Panc1 (cell line): ENCODE data around the gene GOPC. TPM values are rescaled to one million over a fixed set of nuclear protein-coding genes. Genes with fewer than 3 reads are reported as not detected.

Experiments used
- ATAC-seq: fragments of 200-7000 bp; cut with Tn5 transposase; 2 replicates; pipeline ENCODE4 v1.9.1; 2020; ENCODE audit warnings: mild to moderate bottlenecking, moderate library complexity
- BruUV-seq: library from RNA; stranded (reverse); fragments of 400-500 nt; replicated peaks from 2 replicates; lab custom pipeline; 2021; lab: Mats Ljungman, UMichigan
- CTCF ChIA-PET: fragments of 300-600 bp; sonication (Branson Sonifier 250); formaldehyde crosslinking; loops from one replicate; lab custom pipeline; 2022; ENCODE audit warnings: antibody characterized with exemption; lab: Charles Lee
- POLR2A ChIA-PET: fragments of 300-600 bp; sonication (Branson Sonifier 250); formaldehyde crosslinking; loops from one replicate; lab custom pipeline; 2022; ENCODE audit warnings: antibody characterized with exemption; lab: Charles Lee
- DNase-seq: peaks from one replicate; pipeline ENCODE4 v3.0.0-alpha.2; 2010; ENCODE audit warnings: low read depth, low spot score
- H3K27ac ChIP-seq: 2 replicates; pipeline ENCODE4 v1.5.1; 2011; ENCODE audit warnings: mild to moderate bottlenecking, low read length, inconsistent platforms
- H3K27me3 ChIP-seq: fragments of 200-500 bp; sonication (Bioruptor generic); 2 replicates; pipeline ENCODE4 v1.6.0; 2014; ENCODE audit warnings: low read length, inconsistent platforms; ENCODE audit not compliant: control insufficient read depth, insufficient read depth
- H3K36me3 ChIP-seq: fragments of 200-500 bp; sonication (Bioruptor generic); 2 replicates; pipeline ENCODE4 v1.5.1; 2014; ENCODE audit warnings: inconsistent platforms, mild to moderate bottlenecking, low read length, moderate library complexity; ENCODE audit not compliant: control insufficient read depth, insufficient read depth
- H3K4me1 ChIP-seq: 2 replicates; pipeline ENCODE4 v1.5.1; 2011; ENCODE audit warnings: inconsistent platforms, mild to moderate bottlenecking, low read length, moderate library complexity; ENCODE audit not compliant: control insufficient read depth, insufficient read depth
- H3K4me3 ChIP-seq, 2 experiments: 2 replicates each; pipeline ENCODE4 v1.5.1; 2011 to 2012; ENCODE audit warnings: low read depth in 2 of 2, low read length in 2 of 2, mild to moderate bottlenecking in 2 of 2, inconsistent platforms in 1 of 2, moderate library complexity in 1 of 2
- H3K9me3 ChIP-seq: fragments of 200-500 bp; sonication (Bioruptor generic); 2 replicates; pipeline ENCODE4 v1.5.1; 2014; ENCODE audit warnings: low read depth, mild to moderate bottlenecking, inconsistent platforms, low read length, moderate library complexity; ENCODE audit not compliant: control insufficient read depth, insufficient read depth
- POLR2AphosphoS5 ChIP-seq: IDR thresholded peaks from 2 replicates; pipeline ENCODE4 v1.6.1; 2012; ENCODE audit warnings: mild to moderate bottlenecking, low read depth, low read length, moderate library complexity
- SIN3A ChIP-seq: IDR thresholded peaks from 2 replicates; pipeline ENCODE4 v1.6.1; 2012; ENCODE audit warnings: low read depth, mild to moderate bottlenecking, low read length, moderate library complexity, borderline replicate concordance; ENCODE audit not compliant: insufficient read depth
- TCF7L2 ChIP-seq: IDR thresholded peaks from 2 replicates; pipeline ENCODE4 v1.6.1; 2011; ENCODE audit warnings: mild to moderate bottlenecking, low read depth, low read length, inconsistent platforms
- in situ Hi-C: cut with HindIII; loops from 2 replicates; pipeline ENCODE4 v1.10.0; 2016; ENCODE audit warnings: low sequenced_read_pairs, low pct_unique_long_range_greater_than_20kb
- intact Hi-C: fragments of 100-400 bp; cut with micrococcal nuclease; formaldehyde crosslinking; loops from one replicate; pipeline ENCODE4 v1.10.0; 2022; ENCODE audit not compliant: unreplicated experiment
- total RNA-seq: library from RNA; stranded (reverse); gene quantifications from one replicate; pipeline ENCODE4 v1.2.1, GENCODE V29; 2021; ENCODE audit not compliant: unreplicated experiment
- TF ChIP-seq, protein P1 (sequence below): fragments of 450-650 bp; IDR thresholded peaks from 2 replicates; pipeline ENCODE4 v1.5.1; 2017; ENCODE audit warnings: mild to moderate bottlenecking
- TF ChIP-seq, protein P2 (sequence below), 2 experiments: IDR thresholded peaks; 2 replicates each; pipeline ENCODE4 v1.6.1; 2011 to 2012; ENCODE audit warnings: low read depth in 2 of 2, control low read depth in 1 of 2, low read length in 1 of 2, mild to moderate bottlenecking in 1 of 2, moderate library complexity in 1 of 2; ENCODE audit not compliant: insufficient read depth in 1 of 2

The GOPC gene
- total RNA-seq, 1 experiment from 2014 or later, result 32.2 TPM

DNA sequence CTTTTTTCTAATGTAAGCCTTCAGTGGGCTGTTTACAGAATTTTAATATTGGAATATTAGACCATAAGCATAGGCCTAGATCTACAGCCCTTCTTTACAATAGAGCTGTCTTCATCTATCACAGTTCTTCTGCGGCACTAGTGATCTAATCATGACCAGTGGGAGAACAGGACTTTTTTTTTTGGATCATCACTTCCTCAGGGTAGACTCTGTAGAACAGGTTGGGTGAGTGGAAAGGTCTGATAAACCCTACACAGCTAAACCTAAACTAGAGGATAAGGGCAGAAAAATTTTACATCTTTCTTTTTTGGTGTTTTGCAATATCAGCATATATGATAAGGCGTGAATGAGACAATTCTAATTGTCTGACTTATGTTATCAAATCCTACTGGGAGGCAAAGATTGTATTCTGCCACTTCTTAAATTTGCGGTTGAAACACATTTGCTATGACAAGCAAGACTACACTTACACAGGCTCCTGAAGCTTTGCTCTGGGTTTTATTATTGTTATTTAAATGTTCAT, 52.2 kb downstream of the GOPC start:
- no peaks in the 10 kb centered on the region for H3K36me3 ChIP-seq
- ATAC-seq (no peak), DNase-seq (no peak)
- in situ Hi-C loops (no loop called here), intact Hi-C loops (no loop called here)
- no peak overlapping the region for H3K4me3 ChIP-seq
- H3K27ac ChIP-seq, result peak overlapping the region; percentile 95
- H3K4me1 ChIP-seq, result peaks cover 52% of the 10 kb centered on the region
- ChIA-PET CTCF (no interaction called here), POLR2A (interaction anchor here (0.5 to 0.6 kb wide), 2 partner anchors 59 to 1016 kb away, joined by 3 to 4 read pairs; no protein-coding TSS in a partner anchor)
- no TSS peak for BruUV-seq
- no peaks in the 10 kb centered on the region for H3K9me3 ChIP-seq
- no peaks in the 10 kb centered on the region for H3K27me3 ChIP-seq
- TF ChIP-seq, protein P1, sequence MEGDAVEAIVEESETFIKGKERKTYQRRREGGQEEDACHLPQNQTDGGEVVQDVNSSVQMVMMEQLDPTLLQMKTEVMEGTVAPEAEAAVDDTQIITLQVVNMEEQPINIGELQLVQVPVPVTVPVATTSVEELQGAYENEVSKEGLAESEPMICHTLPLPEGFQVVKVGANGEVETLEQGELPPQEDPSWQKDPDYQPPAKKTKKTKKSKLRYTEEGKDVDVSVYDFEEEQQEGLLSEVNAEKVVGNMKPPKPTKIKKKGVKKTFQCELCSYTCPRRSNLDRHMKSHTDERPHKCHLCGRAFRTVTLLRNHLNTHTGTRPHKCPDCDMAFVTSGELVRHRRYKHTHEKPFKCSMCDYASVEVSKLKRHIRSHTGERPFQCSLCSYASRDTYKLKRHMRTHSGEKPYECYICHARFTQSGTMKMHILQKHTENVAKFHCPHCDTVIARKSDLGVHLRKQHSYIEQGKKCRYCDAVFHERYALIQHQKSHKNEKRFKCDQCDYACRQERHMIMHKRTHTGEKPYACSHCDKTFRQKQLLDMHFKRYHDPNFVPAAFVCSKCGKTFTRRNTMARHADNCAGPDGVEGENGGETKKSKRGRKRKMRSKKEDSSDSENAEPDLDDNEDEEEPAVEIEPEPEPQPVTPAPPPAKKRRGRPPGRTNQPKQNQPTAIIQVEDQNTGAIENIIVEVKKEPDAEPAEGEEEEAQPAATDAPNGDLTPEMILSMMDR, result no peak
- TF ChIP-seq TCF7L2 (no peak), SIN3A (no peak), POLR2AphosphoS5 (no peak)
- TF ChIP-seq, protein P2, sequence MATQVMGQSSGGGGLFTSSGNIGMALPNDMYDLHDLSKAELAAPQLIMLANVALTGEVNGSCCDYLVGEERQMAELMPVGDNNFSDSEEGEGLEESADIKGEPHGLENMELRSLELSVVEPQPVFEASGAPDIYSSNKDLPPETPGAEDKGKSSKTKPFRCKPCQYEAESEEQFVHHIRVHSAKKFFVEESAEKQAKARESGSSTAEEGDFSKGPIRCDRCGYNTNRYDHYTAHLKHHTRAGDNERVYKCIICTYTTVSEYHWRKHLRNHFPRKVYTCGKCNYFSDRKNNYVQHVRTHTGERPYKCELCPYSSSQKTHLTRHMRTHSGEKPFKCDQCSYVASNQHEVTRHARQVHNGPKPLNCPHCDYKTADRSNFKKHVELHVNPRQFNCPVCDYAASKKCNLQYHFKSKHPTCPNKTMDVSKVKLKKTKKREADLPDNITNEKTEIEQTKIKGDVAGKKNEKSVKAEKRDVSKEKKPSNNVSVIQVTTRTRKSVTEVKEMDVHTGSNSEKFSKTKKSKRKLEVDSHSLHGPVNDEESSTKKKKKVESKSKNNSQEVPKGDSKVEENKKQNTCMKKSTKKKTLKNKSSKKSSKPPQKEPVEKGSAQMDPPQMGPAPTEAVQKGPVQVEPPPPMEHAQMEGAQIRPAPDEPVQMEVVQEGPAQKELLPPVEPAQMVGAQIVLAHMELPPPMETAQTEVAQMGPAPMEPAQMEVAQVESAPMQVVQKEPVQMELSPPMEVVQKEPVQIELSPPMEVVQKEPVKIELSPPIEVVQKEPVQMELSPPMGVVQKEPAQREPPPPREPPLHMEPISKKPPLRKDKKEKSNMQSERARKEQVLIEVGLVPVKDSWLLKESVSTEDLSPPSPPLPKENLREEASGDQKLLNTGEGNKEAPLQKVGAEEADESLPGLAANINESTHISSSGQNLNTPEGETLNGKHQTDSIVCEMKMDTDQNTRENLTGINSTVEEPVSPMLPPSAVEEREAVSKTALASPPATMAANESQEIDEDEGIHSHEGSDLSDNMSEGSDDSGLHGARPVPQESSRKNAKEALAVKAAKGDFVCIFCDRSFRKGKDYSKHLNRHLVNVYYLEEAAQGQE (IDR thresholded peaks at IDR 0.05; ENCODE audit: insufficient read depth in 1 of 2, low read depth in 2 of 2, low read length in 1 of 2), result no peak

DNA sequence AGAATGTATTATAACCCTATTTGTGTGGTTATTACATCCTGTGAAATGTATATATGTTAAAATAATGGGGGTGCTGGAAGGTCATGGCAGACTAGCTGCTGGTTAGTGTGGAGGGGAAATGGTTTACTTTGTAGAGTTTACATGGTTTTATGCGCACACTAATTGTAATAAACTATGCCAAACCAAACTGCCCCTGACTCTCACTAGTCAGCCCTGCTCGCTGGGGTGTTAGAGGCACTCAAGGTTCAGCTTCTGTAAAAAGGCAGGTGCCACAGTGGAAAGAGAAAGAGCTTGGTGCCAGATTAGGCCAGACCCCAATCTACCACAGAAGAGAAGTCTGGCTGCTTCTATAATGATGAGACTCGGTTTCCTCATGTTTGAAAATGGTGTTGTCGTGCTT, 52.7 kb downstream of the GOPC start:
- H3K27me3 ChIP-seq, result no peaks in the 10 kb centered on the region
- ChIA-PET POLR2A (no interaction called here), CTCF (no interaction called here)
- intact Hi-C loops, result loop anchor here (5.0 kb wide), 1 partner anchor 57 kb away; no protein-coding TSS in a partner anchor
- ATAC-seq (no peak), DNase-seq (no peak)
- H3K9me3 ChIP-seq, result no peaks in the 10 kb centered on the region
- H3K4me1 ChIP-seq, result peaks cover 57% of the 10 kb centered on the region
- H3K4me3 ChIP-seq, result no peak overlapping the region
- in situ Hi-C loops, result no loop called here
- H3K36me3 ChIP-seq, result no peaks in the 10 kb centered on the region
- TF ChIP-seq, protein P2 (IDR thresholded peaks at IDR 0.05; ENCODE audit: insufficient read depth in 1 of 2, low read depth in 2 of 2, low read length in 1 of 2), result no peak
- TF ChIP-seq SIN3A, result no peak
- no peak for TF ChIP-seq POLR2AphosphoS5
- TF ChIP-seq, protein P1, result no peak; the same call in 1 of the 2 replicates
- peak overlapping the region; percentile 95 for H3K27ac ChIP-seq
- BruUV-seq, result no TSS peak
